PFSK-1 (cell line): ENCODE data around the gene NRG3.

Experiments
- FOXP2 ChIP-seq: optimal IDR thresholded peaks from 2 replicates; pipeline ENCODE3; 2011; ENCODE audit warnings: borderline replicate concordance, control low read depth, inconsistent platforms; ENCODE audit not compliant: insufficient read depth; ENCODE audit errors: extremely low read length, extremely low read depth
- POLR2AphosphoS5 ChIP-seq: IDR thresholded peaks from 2 replicates; pipeline ENCODE4 v1.6.1; 2012; ENCODE audit warnings: low read depth, mild to moderate bottlenecking, control low read depth, low read length, moderate library complexity
- REST ChIP-seq, 2 experiments: IDR thresholded peaks; 2 replicates each; pipeline versions ENCODE4 v1.6.1 to v1.8.0; 2011 to 2012; ENCODE audit warnings: low read depth in 2 of 2, low read length in 2 of 2, control low read depth in 1 of 2, inconsistent platforms in 1 of 2, mild to moderate bottlenecking in 1 of 2, moderate library complexity in 1 of 2; ENCODE audit not compliant: insufficient read depth in 1 of 2
- SIN3A ChIP-seq: IDR thresholded peaks from 2 replicates; pipeline ENCODE4 v1.6.1; 2012; ENCODE audit warnings: mild to moderate bottlenecking, low read length, moderate library complexity, borderline replicate concordance; ENCODE audit not compliant: insufficient read depth
- TAF1 ChIP-seq: IDR thresholded peaks from 2 replicates; pipeline ENCODE4 v1.6.1; 2012; ENCODE audit warnings: low read length, control low read depth, borderline replicate concordance; ENCODE audit not compliant: insufficient read depth

The NRG3 gene

GRCh38 chr10:81847675-81848074 lies 27.3 kb upstream of the NRG3 start:
- no peak for TF ChIP-seq TAF1
- TF ChIP-seq POLR2AphosphoS5 = no peak
- no peak for TF ChIP-seq FOXP2
- TF ChIP-seq SIN3A = no peak
- no peak for TF ChIP-seq REST (IDR thresholded peaks at IDR 0.05; ENCODE audit: insufficient read depth in 1 of 2, low read depth in 2 of 2, low read length in 2 of 2)

- no peak for TF ChIP-seq SIN3A
- no peak for TF ChIP-seq TAF1
Observed at GRCh38 chr10:81848514-81848913, 26.5 kb upstream of the NRG3 start.

- no peak for TF ChIP-seq SIN3A
- no peak for TF ChIP-seq FOXP2
- TF ChIP-seq POLR2AphosphoS5 = no peak
- no peak for TF ChIP-seq TAF1
- no peak for TF ChIP-seq REST (IDR thresholded peaks at IDR 0.05; ENCODE audit: insufficient read depth in 1 of 2, low read depth in 2 of 2, low read length in 2 of 2)
Observed at GRCh38 chr10:81848931-81849330, 26.1 kb upstream of the NRG3 start.

- TF ChIP-seq REST (IDR thresholded peaks at IDR 0.05; ENCODE audit: insufficient read depth in 1 of 2, low read depth in 2 of 2, low read length in 2 of 2) = no peak
- TF ChIP-seq FOXP2 = no peak
- TF ChIP-seq SIN3A = no peak
- TF ChIP-seq TAF1 = no peak
- no peak for TF ChIP-seq POLR2AphosphoS5
Observed at GRCh38 chr10:81862596-81862995, 12.4 kb upstream of the NRG3 start.

GRCh38 chr10:81863771-81864170 lies 11.2 kb upstream of the NRG3 start:
- TF ChIP-seq SIN3A = no peak
- no peak for TF ChIP-seq FOXP2
- no peak for TF ChIP-seq REST (IDR thresholded peaks at IDR 0.05; ENCODE audit: insufficient read depth in 1 of 2, low read depth in 2 of 2, low read length in 2 of 2)
- TF ChIP-seq TAF1 = no peak
- TF ChIP-seq POLR2AphosphoS5 = no peak
